ENCODE measurements around the gene CTNNA2.

- no peak for TF ChIP-seq CTCF (IDR thresholded peaks at IDR 0.05)
- TF ChIP-seq POLR2AphosphoS5 (IDR thresholded peaks at IDR 0.05; ENCODE audit: insufficient read depth in 1 of 2, low read depth in 1 of 2): no peak
Measured at GRCh38 chr2:79971807-79972206, 459.0 kb downstream of the CTNNA2 start.

Data from vagina (tissue), 2 donors.